Measurements from ENCODE around the gene DIAPH3.

The DIAPH3 gene

DNA sequence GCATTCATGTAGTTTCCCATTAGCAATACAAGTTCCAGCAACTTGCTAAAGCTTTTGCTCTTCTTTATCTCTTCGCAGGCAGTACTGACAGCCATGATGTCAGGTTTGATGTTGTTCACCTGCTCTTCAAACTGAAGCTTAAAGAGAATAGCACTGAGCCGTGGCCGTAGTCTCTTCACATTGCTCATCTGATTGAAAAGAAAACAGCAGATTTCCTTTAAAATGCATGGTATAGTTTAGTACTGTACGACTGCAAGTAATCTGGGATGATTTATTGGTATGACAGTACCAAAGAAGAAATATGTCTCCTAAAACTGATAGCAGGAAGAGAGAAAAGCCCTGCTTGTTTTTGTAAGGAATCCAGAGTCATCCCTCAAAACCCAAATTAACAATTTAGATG, 284.4 kb downstream of the DIAPH3 start:
- ChIA-PET POLR2A (no interaction called here), CTCF (no interaction called here)
- no peak for TF ChIP-seq CTCF (IDR thresholded peaks at IDR 0.05; ENCODE audit: control extremely low read depth, extremely low read depth, low read depth, missing control alignments)
- DNase-seq (ENCODE audit: extremely low spot score) = no peak

DNA sequence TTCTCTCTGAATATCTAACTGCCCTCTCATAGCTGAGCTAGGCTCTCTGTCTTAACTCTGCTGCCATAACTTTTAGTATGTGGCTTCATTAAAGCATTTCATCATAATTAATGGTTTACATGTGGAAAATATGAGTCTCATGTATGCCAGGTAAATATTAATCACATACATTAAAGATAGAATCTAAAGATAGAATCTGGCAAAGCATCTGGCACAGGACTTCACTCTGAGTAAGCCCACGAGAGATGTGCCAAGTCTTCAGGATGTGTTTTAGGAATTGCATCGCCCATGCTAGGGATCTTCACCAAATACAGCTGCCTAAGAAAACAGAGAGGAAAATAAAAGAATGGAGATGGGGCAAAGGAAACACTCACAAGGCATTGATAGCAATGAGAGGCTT, 285.8 kb downstream of the DIAPH3 start:
- TF ChIP-seq CTCF (IDR thresholded peaks at IDR 0.05; ENCODE audit: control extremely low read depth, extremely low read depth, low read depth, missing control alignments) = no peak
- DNase-seq (ENCODE audit: extremely low spot score) = no peak
- ChIA-PET CTCF (interaction anchor here (1.1 to 1.4 kb wide), 4 partner anchors 15 to 196 kb away, joined by 3 to 4 read pairs (median 3); no protein-coding TSS in a partner anchor), POLR2A (no interaction called here)

DNA sequence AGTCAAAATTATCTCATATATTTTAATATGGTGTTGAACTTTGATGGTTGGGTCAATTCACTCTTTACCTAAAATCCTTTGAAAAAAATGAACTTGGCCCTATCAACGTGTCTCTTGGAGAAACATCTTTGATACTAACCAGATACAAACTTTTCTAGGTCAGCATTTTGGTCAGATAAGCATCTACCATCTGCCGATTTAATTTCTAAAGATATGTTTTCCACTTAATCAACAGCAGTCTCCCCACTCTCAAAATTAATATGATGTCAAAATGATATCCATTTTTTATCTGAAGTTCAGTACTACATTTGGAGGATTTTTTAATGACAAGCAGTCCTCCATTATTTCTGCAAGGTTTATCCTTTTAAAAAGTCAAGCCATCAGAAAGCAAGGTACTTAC, 288.8 kb downstream of the DIAPH3 start:
- no peak for DNase-seq (ENCODE audit: extremely low spot score)
- POLR2A ChIA-PET = no interaction called here
- CTCF ChIA-PET = no interaction called here
- no peak for TF ChIP-seq CTCF (IDR thresholded peaks at IDR 0.05; ENCODE audit: control extremely low read depth, extremely low read depth, low read depth, missing control alignments)

- DNase-seq (ENCODE audit: extremely low spot score) = no peak
- TF ChIP-seq CTCF (IDR thresholded peaks at IDR 0.05; ENCODE audit: control extremely low read depth, extremely low read depth, low read depth, missing control alignments) = no peak
- CTCF ChIA-PET = interaction anchor here (1.3 kb wide), 1 partner anchor 17 kb away, joined by 5 read pairs; no protein-coding TSS in a partner anchor
- POLR2A ChIA-PET = no interaction called here
These were observed 289.9 kb downstream of the DIAPH3 start for GRCh38 chr13:59873856-59874255.

- ChIA-PET POLR2A (interaction anchor here (0.6 kb wide), 1 partner anchor 9 kb away, joined by 4 read pairs; no protein-coding TSS in a partner anchor), CTCF (interaction anchor here (1.3 kb wide), 1 partner anchor 16 kb away, joined by 5 read pairs; no protein-coding TSS in a partner anchor)
- TF ChIP-seq CTCF (IDR thresholded peaks at IDR 0.05; ENCODE audit: control extremely low read depth, extremely low read depth, low read depth, missing control alignments) = no peak
- DNase-seq (ENCODE audit: extremely low spot score) = no peak
These were observed 290.4 kb downstream of the DIAPH3 start for GRCh38 chr13:59873309-59873708.

GRCh38 chr13:59867867-59868266, 295.9 kb downstream of the DIAPH3 start:
- no peak for DNase-seq (ENCODE audit: extremely low spot score)
- no peak for TF ChIP-seq CTCF (IDR thresholded peaks at IDR 0.05; ENCODE audit: control extremely low read depth, extremely low read depth, low read depth, missing control alignments)
- CTCF ChIA-PET = no interaction called here
- POLR2A ChIA-PET = no interaction called here

GRCh38 chr13:59865398-59865797, 298.3 kb downstream of the DIAPH3 start:
- CTCF ChIA-PET = no interaction called here
- POLR2A ChIA-PET = no interaction called here
- no peak for TF ChIP-seq CTCF (IDR thresholded peaks at IDR 0.05; ENCODE audit: control extremely low read depth, extremely low read depth, low read depth, missing control alignments)
- no peak for DNase-seq (ENCODE audit: extremely low spot score)

All from GM10248 (cell line).